Measurements from ENCODE around the gene ZNF445. TPM values are rescaled to one million over a fixed set of nuclear protein-coding genes. Genes with fewer than 3 reads are reported as not detected.

ZNF445 gene
- total RNA-seq, 1 experiment from 2014 or later: 19.0 TPM

DNA sequence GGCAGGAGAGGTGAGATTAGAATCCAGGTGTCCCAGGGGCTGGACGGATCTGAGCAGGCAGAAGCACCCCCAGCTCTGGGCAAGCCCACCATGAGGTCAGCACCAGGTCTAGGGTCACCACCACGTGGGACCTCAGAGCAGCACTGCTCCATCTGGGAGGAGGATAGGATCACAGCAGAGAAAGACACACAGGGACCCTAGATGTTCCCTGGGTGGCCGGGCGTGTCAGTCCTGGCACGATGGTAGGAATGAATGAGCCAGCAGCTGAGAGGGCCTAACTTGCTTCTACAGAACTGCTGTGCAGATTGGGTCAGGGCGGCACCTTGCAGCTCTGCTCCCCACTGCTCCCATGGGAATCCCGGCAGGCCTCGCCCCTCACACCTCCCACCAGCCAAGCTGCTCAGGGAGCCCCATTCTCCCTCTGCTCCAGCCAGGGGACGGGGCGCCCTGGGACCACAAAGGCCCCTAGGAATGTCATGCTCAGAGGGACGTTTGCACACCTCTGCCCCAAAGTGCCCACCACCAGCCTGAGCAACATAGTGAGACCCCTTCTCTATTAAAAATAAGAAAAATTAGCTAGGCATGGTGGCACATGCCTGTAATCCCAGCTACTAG lies 66.3 kb downstream of the ZNF445 start:
- Histone ChIP-seq H3K4me1 (no peaks in the 10 kb centered on the region), H3K4me3 (ENCODE audit: low read depth, low read length) (no peak overlapping the region), H3K27me3 (replicated peaks; ENCODE audit: control insufficient read depth, insufficient read depth, low read length) (no peaks in the 10 kb centered on the region), H3K9me3 (no peaks in the 10 kb centered on the region), H3K36me3 (ENCODE audit: control insufficient read depth, insufficient read depth, low read length) (no peaks in the 10 kb centered on the region)
- Mint-ChIP-seq H3K27ac (ENCODE audit: unreplicated experiment) (no peak overlapping the region), H3K27me3 (ENCODE audit: insufficient read depth, unreplicated experiment) (no peaks in the 10 kb centered on the region), H3K4me3 (ENCODE audit: unreplicated experiment) (no peak overlapping the region), H3K36me3 (ENCODE audit: insufficient read depth, unreplicated experiment) (no peaks in the 10 kb centered on the region), H3K9me3 (ENCODE audit: unreplicated experiment) (no peaks in the 10 kb centered on the region), H3K4me1 (ENCODE audit: low read depth, unreplicated experiment) (no peaks in the 10 kb centered on the region)
- TF ChIP-seq, protein P1, sequence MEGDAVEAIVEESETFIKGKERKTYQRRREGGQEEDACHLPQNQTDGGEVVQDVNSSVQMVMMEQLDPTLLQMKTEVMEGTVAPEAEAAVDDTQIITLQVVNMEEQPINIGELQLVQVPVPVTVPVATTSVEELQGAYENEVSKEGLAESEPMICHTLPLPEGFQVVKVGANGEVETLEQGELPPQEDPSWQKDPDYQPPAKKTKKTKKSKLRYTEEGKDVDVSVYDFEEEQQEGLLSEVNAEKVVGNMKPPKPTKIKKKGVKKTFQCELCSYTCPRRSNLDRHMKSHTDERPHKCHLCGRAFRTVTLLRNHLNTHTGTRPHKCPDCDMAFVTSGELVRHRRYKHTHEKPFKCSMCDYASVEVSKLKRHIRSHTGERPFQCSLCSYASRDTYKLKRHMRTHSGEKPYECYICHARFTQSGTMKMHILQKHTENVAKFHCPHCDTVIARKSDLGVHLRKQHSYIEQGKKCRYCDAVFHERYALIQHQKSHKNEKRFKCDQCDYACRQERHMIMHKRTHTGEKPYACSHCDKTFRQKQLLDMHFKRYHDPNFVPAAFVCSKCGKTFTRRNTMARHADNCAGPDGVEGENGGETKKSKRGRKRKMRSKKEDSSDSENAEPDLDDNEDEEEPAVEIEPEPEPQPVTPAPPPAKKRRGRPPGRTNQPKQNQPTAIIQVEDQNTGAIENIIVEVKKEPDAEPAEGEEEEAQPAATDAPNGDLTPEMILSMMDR (IDR thresholded peaks at IDR 0.05; ENCODE audit: insufficient read depth in 1 of 2, low read depth in 1 of 2, low read length in 1 of 2, severe bottlenecking in 1 of 2, unreplicated experiment in 1 of 2): no peak
- BruUV-seq (replicated peaks): no TSS peak
- ChIA-PET CTCF (no interaction called here), POLR2A (no interaction called here)
- intact Hi-C loops (cut with micrococcal nuclease; ENCODE audit: unreplicated experiment): no loop called here
- no peak for DNase-seq

DNA sequence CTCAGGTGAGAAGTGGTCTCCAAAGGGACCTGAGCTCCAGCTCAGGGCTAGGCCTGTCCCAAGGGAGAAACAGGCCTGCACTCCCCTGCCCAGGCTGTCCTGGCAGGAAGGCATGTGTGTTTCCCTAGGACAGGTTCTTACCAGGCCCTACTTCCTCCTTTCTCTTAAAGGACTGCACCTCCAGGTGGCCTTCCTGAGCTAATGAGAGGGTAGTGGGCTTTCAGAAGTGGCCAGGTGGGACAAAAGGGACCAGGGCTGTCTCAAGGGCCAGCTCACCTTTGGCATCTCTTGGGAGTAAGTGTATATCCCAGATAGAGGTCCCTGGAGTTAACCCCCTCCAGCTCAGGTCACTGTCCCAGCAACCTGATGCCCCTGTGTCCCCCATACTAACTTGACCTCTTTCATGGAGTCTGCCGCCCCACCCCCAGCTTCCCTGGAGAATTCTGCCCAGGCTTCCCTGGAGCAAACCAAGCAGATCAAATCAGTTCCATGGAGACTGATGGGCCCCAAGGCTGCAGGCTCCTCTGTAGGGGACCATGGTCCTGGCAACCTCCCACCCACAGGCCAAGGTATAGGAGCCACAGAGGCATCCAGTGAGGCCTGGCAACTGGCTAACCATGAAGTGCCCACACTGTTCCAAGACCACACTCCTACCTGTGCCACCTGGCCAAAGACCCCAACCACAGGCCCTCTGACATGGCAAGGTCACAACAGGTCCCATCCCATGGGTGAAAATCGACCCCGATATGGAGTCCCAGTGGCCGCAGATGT lies 67.6 kb downstream of the ZNF445 start:
- Histone ChIP-seq H3K36me3 (ENCODE audit: control insufficient read depth, insufficient read depth, low read length) (no peaks in the 10 kb centered on the region; the same call in 1 of the 2 replicates), H3K27me3 (replicated peaks; ENCODE audit: control insufficient read depth, insufficient read depth, low read length) (no peaks in the 10 kb centered on the region), H3K4me1 (no peaks in the 10 kb centered on the region), H3K4me3 (ENCODE audit: low read depth, low read length) (no peak overlapping the region), H3K9me3 (no peaks in the 10 kb centered on the region)
- BruUV-seq (replicated peaks): no TSS peak
- no peaks in the 10 kb centered on the region for H3K36me3 Mint-ChIP-seq (ENCODE audit: insufficient read depth, unreplicated experiment)
- no peaks in the 10 kb centered on the region for H3K9me3 Mint-ChIP-seq (ENCODE audit: unreplicated experiment)
- H3K4me1 Mint-ChIP-seq (ENCODE audit: low read depth, unreplicated experiment): no peaks in the 10 kb centered on the region
- H3K27me3 Mint-ChIP-seq (ENCODE audit: insufficient read depth, unreplicated experiment): no peaks in the 10 kb centered on the region
- POLR2A ChIA-PET: no interaction called here
- H3K27ac Mint-ChIP-seq (ENCODE audit: unreplicated experiment): no peak overlapping the region
- no peak for DNase-seq
- intact Hi-C loops (cut with micrococcal nuclease; ENCODE audit: unreplicated experiment): loop anchor here (10.0 kb wide), 1 partner anchor 75 kb away; the partner anchor contains the start of gene TCAIM
- H3K4me3 Mint-ChIP-seq (ENCODE audit: unreplicated experiment): no peak overlapping the region
- CTCF ChIA-PET: no interaction called here
- TF ChIP-seq, protein P1 (IDR thresholded peaks at IDR 0.05; ENCODE audit: insufficient read depth in 1 of 2, low read depth in 1 of 2, low read length in 1 of 2, severe bottlenecking in 1 of 2, unreplicated experiment in 1 of 2): no peak

DNA sequence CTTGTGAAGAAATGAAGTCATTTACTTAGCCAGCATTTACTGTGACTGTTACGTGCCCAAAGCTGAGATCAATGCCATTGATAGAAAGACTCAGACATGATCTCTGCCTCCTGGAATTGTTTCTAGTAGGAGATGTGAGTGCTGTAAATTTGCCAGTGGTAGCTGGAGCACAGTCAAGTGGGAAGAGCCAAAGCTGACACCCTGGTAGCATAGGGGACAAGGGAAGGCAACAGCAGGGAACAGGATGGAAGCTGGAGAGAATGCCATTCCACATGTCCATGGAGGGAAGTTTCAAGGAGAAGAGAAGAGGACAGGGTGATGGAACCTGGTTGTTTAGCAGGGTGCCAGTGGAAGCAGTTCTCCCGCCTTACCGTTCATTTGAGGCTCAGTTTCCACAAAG lies 74.9 kb downstream of the ZNF445 start:
- BruUV-seq (replicated peaks): no TSS peak
- Histone ChIP-seq H3K27me3 (replicated peaks; ENCODE audit: control insufficient read depth, insufficient read depth, low read length) (no peaks in the 10 kb centered on the region), H3K36me3 (ENCODE audit: control insufficient read depth, insufficient read depth, low read length) (no peaks in the 10 kb centered on the region; the same call in 1 of the 2 replicates), H3K4me1 (peaks cover 9% of the 10 kb centered on the region), H3K4me3 (ENCODE audit: low read depth, low read length) (no peak overlapping the region), H3K9me3 (no peaks in the 10 kb centered on the region)
- H3K27ac Mint-ChIP-seq (ENCODE audit: unreplicated experiment): no peak overlapping the region
- H3K4me3 Mint-ChIP-seq (ENCODE audit: unreplicated experiment): no peak overlapping the region
- no peak for DNase-seq
- TF ChIP-seq, protein P1 (IDR thresholded peaks at IDR 0.05; ENCODE audit: insufficient read depth in 1 of 2, low read depth in 1 of 2, low read length in 1 of 2, severe bottlenecking in 1 of 2, unreplicated experiment in 1 of 2): no peak
- peaks cover 6% of the 10 kb centered on the region for H3K4me1 Mint-ChIP-seq (ENCODE audit: low read depth, unreplicated experiment)
- intact Hi-C loops (cut with micrococcal nuclease; ENCODE audit: unreplicated experiment): loop anchor here (10.0 kb wide), 1 partner anchor 68 kb away; the partner anchor contains the start of gene TCAIM
- POLR2A ChIA-PET: no interaction called here
- H3K9me3 Mint-ChIP-seq (ENCODE audit: unreplicated experiment): no peaks in the 10 kb centered on the region
- no peaks in the 10 kb centered on the region for H3K27me3 Mint-ChIP-seq (ENCODE audit: insufficient read depth, unreplicated experiment)
- CTCF ChIA-PET: no interaction called here
- H3K36me3 Mint-ChIP-seq (ENCODE audit: insufficient read depth, unreplicated experiment): no peaks in the 10 kb centered on the region

All from Caco-2 (cell line).